ENCODE data around the gene DYSF.

Gene DYSF

GRCh38 chr2:71571945-71572344 is 118.6 kb downstream of the DYSF start:
- H3K27ac ChIP-seq: no peak overlapping the region
- DNase-seq (ENCODE audit: low spot score): no peak
- TF ChIP-seq, protein P1, sequence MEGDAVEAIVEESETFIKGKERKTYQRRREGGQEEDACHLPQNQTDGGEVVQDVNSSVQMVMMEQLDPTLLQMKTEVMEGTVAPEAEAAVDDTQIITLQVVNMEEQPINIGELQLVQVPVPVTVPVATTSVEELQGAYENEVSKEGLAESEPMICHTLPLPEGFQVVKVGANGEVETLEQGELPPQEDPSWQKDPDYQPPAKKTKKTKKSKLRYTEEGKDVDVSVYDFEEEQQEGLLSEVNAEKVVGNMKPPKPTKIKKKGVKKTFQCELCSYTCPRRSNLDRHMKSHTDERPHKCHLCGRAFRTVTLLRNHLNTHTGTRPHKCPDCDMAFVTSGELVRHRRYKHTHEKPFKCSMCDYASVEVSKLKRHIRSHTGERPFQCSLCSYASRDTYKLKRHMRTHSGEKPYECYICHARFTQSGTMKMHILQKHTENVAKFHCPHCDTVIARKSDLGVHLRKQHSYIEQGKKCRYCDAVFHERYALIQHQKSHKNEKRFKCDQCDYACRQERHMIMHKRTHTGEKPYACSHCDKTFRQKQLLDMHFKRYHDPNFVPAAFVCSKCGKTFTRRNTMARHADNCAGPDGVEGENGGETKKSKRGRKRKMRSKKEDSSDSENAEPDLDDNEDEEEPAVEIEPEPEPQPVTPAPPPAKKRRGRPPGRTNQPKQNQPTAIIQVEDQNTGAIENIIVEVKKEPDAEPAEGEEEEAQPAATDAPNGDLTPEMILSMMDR (conservative IDR thresholded peaks at IDR 0.05; ENCODE audit: low read depth): no peak
- CTCF ChIA-PET: no interaction called here
- POLR2A ChIA-PET (ENCODE audit: low non-redundant PET): no interaction called here

- CTCF ChIA-PET: interaction anchor here (0.7 kb wide), 1 partner anchor 34 kb away, joined by 4 read pairs; no protein-coding TSS in a partner anchor
- no peak overlapping the region for H3K27ac ChIP-seq
- TF ChIP-seq, protein P1 (conservative IDR thresholded peaks at IDR 0.05; ENCODE audit: low read depth): no peak
- POLR2A ChIA-PET (ENCODE audit: low non-redundant PET): no interaction called here
- no peak for DNase-seq (ENCODE audit: low spot score)
Measured at GRCh38 chr2:71575966-71576365, 122.6 kb downstream of the DYSF start.

DNA sequence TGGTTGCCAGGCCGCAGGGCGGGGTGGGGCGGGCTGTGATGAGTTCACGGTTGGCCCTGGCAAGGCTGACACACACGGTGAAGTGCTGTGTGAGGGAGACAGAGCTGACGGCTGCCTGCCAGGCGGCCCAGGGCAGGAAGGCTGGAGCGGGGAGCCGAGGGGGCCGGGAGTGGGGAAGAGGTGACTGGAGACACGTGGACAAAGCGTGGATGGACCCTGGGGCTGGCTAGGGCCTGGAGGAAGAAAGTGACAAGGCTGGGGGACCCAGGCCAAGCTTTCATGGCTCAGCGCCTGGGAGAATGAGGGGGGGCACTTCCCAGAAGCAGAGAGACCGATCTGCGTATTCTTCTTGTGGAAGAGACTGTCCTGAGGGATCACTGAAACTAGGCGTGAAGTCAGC is 123.2 kb downstream of the DYSF start:
- CTCF ChIA-PET: no interaction called here
- TF ChIP-seq, protein P1 (conservative IDR thresholded peaks at IDR 0.05; ENCODE audit: low read depth): no peak
- no peak for DNase-seq (ENCODE audit: low spot score)
- no peak overlapping the region for H3K27ac ChIP-seq
- POLR2A ChIA-PET (ENCODE audit: low non-redundant PET): no interaction called here

- POLR2A ChIA-PET (ENCODE audit: low non-redundant PET): no interaction called here
- CTCF ChIA-PET: no interaction called here
- no peak for DNase-seq (ENCODE audit: low spot score)
- no peak overlapping the region for H3K27ac ChIP-seq
- TF ChIP-seq, protein P1 (conservative IDR thresholded peaks at IDR 0.05; ENCODE audit: low read depth): no peak
Measured at GRCh38 chr2:71577209-71577608, 123.8 kb downstream of the DYSF start.

DNA sequence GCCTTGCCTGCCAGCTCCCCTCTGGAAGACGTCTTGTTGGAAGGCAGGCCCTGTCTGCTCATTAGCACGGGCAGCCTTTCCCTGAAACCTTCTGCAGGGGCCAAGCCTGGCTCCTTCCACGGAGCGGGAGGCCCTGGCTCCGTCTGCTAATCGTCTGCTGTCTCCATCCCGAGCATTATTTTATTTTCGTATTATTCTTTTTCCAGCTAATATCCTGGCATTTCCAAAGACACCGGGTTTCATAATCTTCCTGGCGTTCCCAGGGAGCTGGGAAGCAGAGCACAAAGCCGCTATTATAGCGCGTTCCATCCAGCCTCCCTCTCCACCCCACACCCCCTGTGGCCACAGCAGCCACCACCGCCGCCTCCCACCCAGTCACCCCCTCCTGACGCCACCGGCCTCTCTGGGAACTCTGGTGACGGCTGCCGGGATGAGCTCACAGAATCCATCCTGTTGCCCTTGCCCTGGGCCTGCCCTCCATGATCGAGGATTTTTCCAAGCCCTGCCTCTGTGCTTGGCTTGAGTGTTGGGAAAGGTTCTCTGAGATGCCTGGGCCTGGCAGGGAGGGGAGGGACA is 125.5 kb downstream of the DYSF start:
- ChIA-PET POLR2A (ENCODE audit: low non-redundant PET) (no interaction called here), CTCF (interaction anchor here (0.7 kb wide), 1 partner anchor 278 kb away, joined by 5 read pairs; no protein-coding TSS in a partner anchor)
- DNase-seq (ENCODE audit: low spot score): no peak
- TF ChIP-seq, protein P1 (conservative IDR thresholded peaks at IDR 0.05; ENCODE audit: low read depth): no peak
- no peak overlapping the region for H3K27ac ChIP-seq

DNA sequence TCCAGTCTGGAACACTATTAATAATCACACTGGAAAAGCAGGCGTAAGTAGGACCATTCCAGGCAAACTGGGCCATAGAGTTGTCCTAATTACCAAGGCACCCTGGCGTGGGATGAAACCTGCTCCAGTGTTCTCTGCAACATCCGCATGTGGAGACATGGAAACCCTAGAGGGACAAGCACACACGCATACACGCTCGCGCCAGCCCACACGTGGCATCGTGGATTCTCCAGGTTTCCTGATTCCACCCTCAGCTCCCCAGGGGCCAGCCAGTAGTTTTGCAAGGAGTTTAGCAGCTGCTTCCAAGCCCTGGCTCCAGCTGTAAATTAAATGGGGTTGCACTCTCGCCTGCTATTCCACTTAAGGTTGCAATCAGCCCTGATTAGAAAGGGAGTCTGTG is 127.7 kb downstream of the DYSF start:
- TF ChIP-seq, protein P1 (conservative IDR thresholded peaks at IDR 0.05; ENCODE audit: low read depth): no peak

More for the DNA sequence above, 127.7 kb downstream of the DYSF start:
- POLR2A ChIA-PET (ENCODE audit: low non-redundant PET): no interaction called here
- no peak for DNase-seq (ENCODE audit: low spot score)
- CTCF ChIA-PET: no interaction called here
- no peak overlapping the region for H3K27ac ChIP-seq

Measured in RWPE1 (cell line).